ENCODE results near the gene CCDC107. TPM values are rescaled to one million over a fixed set of nuclear protein-coding genes. Genes with fewer than 3 reads are reported as not detected.

The CCDC107 gene
- total and polyA plus RNA-seq, 2 experiments from 2014 or later: 12.1 to 42.2 TPM

DNA sequence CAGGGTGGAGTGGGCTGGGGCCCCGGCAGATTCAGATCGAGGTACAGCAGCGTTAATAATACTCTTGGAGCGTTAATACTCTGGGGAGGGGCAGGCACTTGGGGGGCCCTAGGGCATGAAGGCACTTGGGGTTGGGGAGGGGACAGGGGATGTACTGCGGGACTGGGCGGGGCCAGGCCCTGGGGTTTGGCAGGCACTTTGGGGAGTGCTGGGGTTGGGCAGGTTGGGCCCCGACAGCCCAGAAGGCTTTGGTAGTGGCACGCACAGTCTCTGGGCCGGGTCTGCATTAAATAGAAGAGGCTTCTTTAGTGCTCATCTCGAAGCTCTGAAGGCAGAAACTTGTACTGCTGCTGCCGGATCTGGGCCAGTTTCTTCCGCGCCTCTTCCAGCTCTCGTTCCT lies 39.4 kb downstream of the CCDC107 start:
- H3K79me2 ChIP-seq: no peaks in the 10 kb centered on the region
- H2AFZ ChIP-seq: no peak overlapping the region
- no peak for DNase-seq (ENCODE audit: low spot score)
- 98% methylated on average over 14 of the region's 14 CpGs for WGBS (ENCODE audit: low lambda C conversion rate, missing lambda C conversion rate)
- no peaks in the 10 kb centered on the region for H3K4me1 ChIP-seq (ENCODE audit: insufficient read depth)
- H4K20me1 ChIP-seq (ENCODE audit: insufficient read depth, poor library complexity, severe bottlenecking): no peaks in the 10 kb centered on the region
- no peak overlapping the region for H3K4me2 ChIP-seq
- TF ChIP-seq EZH2 (IDR thresholded peaks at IDR 0.05; ENCODE audit: borderline replicate concordance): no peak
- TF ChIP-seq, protein P1, sequence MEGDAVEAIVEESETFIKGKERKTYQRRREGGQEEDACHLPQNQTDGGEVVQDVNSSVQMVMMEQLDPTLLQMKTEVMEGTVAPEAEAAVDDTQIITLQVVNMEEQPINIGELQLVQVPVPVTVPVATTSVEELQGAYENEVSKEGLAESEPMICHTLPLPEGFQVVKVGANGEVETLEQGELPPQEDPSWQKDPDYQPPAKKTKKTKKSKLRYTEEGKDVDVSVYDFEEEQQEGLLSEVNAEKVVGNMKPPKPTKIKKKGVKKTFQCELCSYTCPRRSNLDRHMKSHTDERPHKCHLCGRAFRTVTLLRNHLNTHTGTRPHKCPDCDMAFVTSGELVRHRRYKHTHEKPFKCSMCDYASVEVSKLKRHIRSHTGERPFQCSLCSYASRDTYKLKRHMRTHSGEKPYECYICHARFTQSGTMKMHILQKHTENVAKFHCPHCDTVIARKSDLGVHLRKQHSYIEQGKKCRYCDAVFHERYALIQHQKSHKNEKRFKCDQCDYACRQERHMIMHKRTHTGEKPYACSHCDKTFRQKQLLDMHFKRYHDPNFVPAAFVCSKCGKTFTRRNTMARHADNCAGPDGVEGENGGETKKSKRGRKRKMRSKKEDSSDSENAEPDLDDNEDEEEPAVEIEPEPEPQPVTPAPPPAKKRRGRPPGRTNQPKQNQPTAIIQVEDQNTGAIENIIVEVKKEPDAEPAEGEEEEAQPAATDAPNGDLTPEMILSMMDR (IDR thresholded peaks at IDR 0.05; ENCODE audit: poor library complexity): no peak
- TF ChIP-seq EZH2phosphoT487 (IDR thresholded peaks at IDR 0.05; ENCODE audit: low read depth, severe bottlenecking, unreplicated experiment): no peak
- no peaks in the 10 kb centered on the region for H3K9me2 ChIP-seq (replicated peaks; ENCODE audit: insufficient read depth)
- no peak overlapping the region for H3K4me3 ChIP-seq
- no peaks in the 10 kb centered on the region for H3K27me3 ChIP-seq
- H3K9me3 ChIP-seq (ENCODE audit: low read depth): no peaks in the 10 kb centered on the region
- H3K27ac ChIP-seq: peak overlapping the region; percentile 86
- no peaks in the 10 kb centered on the region for H3K36me3 ChIP-seq (replicated peaks; ENCODE audit: insufficient read depth, low read depth)

DNA sequence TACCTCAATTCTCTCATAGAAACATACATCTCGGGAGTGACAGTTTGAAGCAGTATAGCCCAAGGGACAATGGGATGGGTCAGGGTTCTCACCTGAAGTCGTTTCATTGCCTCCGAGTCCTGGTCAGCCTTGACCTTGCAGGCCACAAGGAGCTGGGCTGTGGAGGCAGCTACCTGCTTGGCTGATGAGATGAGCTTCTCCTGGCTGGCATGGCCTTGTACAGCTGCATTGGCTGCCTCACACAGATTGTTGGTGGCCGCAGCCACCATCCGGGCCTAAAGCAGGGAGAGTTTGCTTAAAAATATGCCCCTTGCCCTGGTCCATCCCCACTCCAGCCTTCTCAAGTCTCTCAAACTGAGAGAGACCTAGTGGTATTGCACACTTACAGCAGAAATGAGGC lies 40.1 kb downstream of the CCDC107 start:
- H2AFZ ChIP-seq: no peak overlapping the region
- no peaks in the 10 kb centered on the region for H3K36me3 ChIP-seq (replicated peaks; ENCODE audit: insufficient read depth, low read depth)
- no peaks in the 10 kb centered on the region for H4K20me1 ChIP-seq (ENCODE audit: insufficient read depth, poor library complexity, severe bottlenecking)
- H3K27me3 ChIP-seq: no peaks in the 10 kb centered on the region
- H3K9me3 ChIP-seq (ENCODE audit: low read depth): no peaks in the 10 kb centered on the region
- H3K27ac ChIP-seq: no peak overlapping the region
- H3K9me2 ChIP-seq (replicated peaks; ENCODE audit: insufficient read depth): no peaks in the 10 kb centered on the region
- no peak overlapping the region for H3K4me3 ChIP-seq
- H3K4me2 ChIP-seq: no peak overlapping the region
- DNase-seq (ENCODE audit: low spot score): no peak
- over 99% methylated on average over 5 of the region's 5 CpGs for WGBS (ENCODE audit: low lambda C conversion rate, missing lambda C conversion rate)
- no peaks in the 10 kb centered on the region for H3K79me2 ChIP-seq
- no peaks in the 10 kb centered on the region for H3K4me1 ChIP-seq (ENCODE audit: insufficient read depth)
- TF ChIP-seq EZH2phosphoT487 (IDR thresholded peaks at IDR 0.05; ENCODE audit: low read depth, severe bottlenecking, unreplicated experiment): no peak
- TF ChIP-seq, protein P1 (IDR thresholded peaks at IDR 0.05; ENCODE audit: poor library complexity): no peak
- no peak for TF ChIP-seq EZH2 (IDR thresholded peaks at IDR 0.05; ENCODE audit: borderline replicate concordance)

DNA sequence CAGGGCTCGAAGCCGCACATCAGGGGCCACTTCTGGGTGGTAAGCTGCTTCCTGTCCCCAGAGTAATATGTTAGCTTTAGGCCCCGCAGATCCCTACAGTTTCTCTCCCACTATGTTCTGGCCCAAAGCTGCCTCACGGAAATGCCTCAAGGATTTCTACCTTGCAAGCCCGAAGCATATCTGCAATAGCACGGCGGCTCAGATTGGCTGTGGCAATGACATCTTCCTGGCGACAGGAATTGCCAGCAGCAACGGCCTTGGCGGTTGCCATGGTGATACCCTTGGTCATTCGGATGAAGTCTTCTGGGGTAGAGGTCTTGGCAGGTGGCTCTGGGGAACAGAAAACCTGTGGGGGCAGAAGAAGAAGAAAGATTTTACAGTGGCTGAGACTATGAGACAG lies 41.9 kb downstream of the CCDC107 start:
- no peaks in the 10 kb centered on the region for H3K36me3 ChIP-seq (replicated peaks; ENCODE audit: insufficient read depth, low read depth)

More for the DNA sequence above, 41.9 kb downstream of the CCDC107 start:
- no peak for TF ChIP-seq EZH2 (IDR thresholded peaks at IDR 0.05; ENCODE audit: borderline replicate concordance)
- TF ChIP-seq, protein P1 (IDR thresholded peaks at IDR 0.05; ENCODE audit: poor library complexity): no peak
- no peak for TF ChIP-seq EZH2phosphoT487 (IDR thresholded peaks at IDR 0.05; ENCODE audit: low read depth, severe bottlenecking, unreplicated experiment)
- H3K79me2 ChIP-seq: no peaks in the 10 kb centered on the region
- no peak overlapping the region for H3K27ac ChIP-seq
- H3K4me2 ChIP-seq: no peak overlapping the region
- H2AFZ ChIP-seq: no peak overlapping the region
- no peak overlapping the region for H3K4me3 ChIP-seq
- no peaks in the 10 kb centered on the region for H3K9me3 ChIP-seq (ENCODE audit: low read depth)
- H3K4me1 ChIP-seq (ENCODE audit: insufficient read depth): no peaks in the 10 kb centered on the region
- no peaks in the 10 kb centered on the region for H4K20me1 ChIP-seq (ENCODE audit: insufficient read depth, poor library complexity, severe bottlenecking)
- no peak for DNase-seq (ENCODE audit: low spot score)
- 93% methylated on average over 11 of the region's 11 CpGs for WGBS (ENCODE audit: low lambda C conversion rate, missing lambda C conversion rate)
- no peaks in the 10 kb centered on the region for H3K9me2 ChIP-seq (replicated peaks; ENCODE audit: insufficient read depth)
- no peaks in the 10 kb centered on the region for H3K27me3 ChIP-seq

Measured in hepatocyte (in vitro differentiated cells).